DMS114 treated with DMSO at 0.1 percent for 48 hours (cell line): ENCODE results near the gene CDK5RAP3.
"Not testable (repeated sequence)": the region's sequence is repeated elsewhere in the genome, so short reads cannot be mapped to it uniquely, and the experiment has no call there.

ENCODE experiments used
- DNase-seq: peaks from one replicate; lab custom pipeline; 2025; ENCODE audit not compliant: unreplicated experiment; lab: John Stamatoyannopoulos, UW

Gene CDK5RAP3

GRCh38 chr17:47973541-47973940 is 2.6 kb downstream of the CDK5RAP3 start:
- DNase-seq, result peak; percentile 24

- DNase-seq, result no peak
These were observed 4.4 kb downstream of the CDK5RAP3 start for GRCh38 chr17:47975189-47975822.

GRCh38 chr17:47975823-47976205 is 4.9 kb downstream of the CDK5RAP3 start:
- no peak for DNase-seq

GRCh38 chr17:47978324-47978723 is 7.4 kb downstream of the CDK5RAP3 start:
- DNase-seq, result peak; percentile 21

GRCh38 chr17:47980541-47980940 is 9.6 kb downstream of the CDK5RAP3 start:
- no peak for DNase-seq

GRCh38 chr17:47981462-47981861 is 10.5 kb downstream of the CDK5RAP3 start:
- no peak for DNase-seq

- DNase-seq, result no peak
These were observed 11.2 kb downstream of the CDK5RAP3 start for GRCh38 chr17:47982091-47982617.

- no peak for DNase-seq
These were observed 11.9 kb downstream of the CDK5RAP3 start for GRCh38 chr17:47982645-47983390.

- DNase-seq, result no peak
These were observed 12.7 kb downstream of the CDK5RAP3 start for GRCh38 chr17:47983492-47984223.

GRCh38 chr17:47986520-47986919 is 15.6 kb downstream of the CDK5RAP3 start:
- DNase-seq, result no peak

GRCh38 chr17:47987240-47987835 is 16.4 kb downstream of the CDK5RAP3 start:
- no peak for DNase-seq

GRCh38 chr17:47988445-47988844 is 17.5 kb downstream of the CDK5RAP3 start:
- DNase-seq, result not testable (repeated sequence)

GRCh38 chr17:47989159-47989558 is 18.2 kb downstream of the CDK5RAP3 start:
- no peak for DNase-seq

GRCh38 chr17:47989700-47990099 is 18.8 kb downstream of the CDK5RAP3 start:
- DNase-seq, result no peak

GRCh38 chr17:47990962-47991731 is 20.2 kb downstream of the CDK5RAP3 start:
- no peak for DNase-seq

- no peak for DNase-seq
These were observed 21.3 kb downstream of the CDK5RAP3 start for GRCh38 chr17:47992216-47992615.

GRCh38 chr17:47993031-47993564 is 22.2 kb downstream of the CDK5RAP3 start:
- DNase-seq, result no peak

GRCh38 chr17:47993964-47994363 is 23.1 kb downstream of the CDK5RAP3 start:
- DNase-seq, result no peak

- DNase-seq, result no peak
These were observed 23.8 kb downstream of the CDK5RAP3 start for GRCh38 chr17:47994724-47995123.

GRCh38 chr17:47995241-47995935 is 24.5 kb downstream of the CDK5RAP3 start:
- no peak for DNase-seq
